Activated naive CD4-positive, alpha-beta T cell treated with anti-CD3 and anti-CD28 coated beads, Interleukin-2, amount 50 U/mL, for 24 hours (primary cell): ENCODE data around the gene PTPRG.

Source experiments
- H3K27ac Mint-ChIP-seq: one replicate; pipeline ENCODE4 v1.8.0; 2021; ENCODE audit warnings: mild to moderate bottlenecking, mixed read lengths
- H3K27me3 Mint-ChIP-seq: one replicate; pipeline ENCODE4 v1.8.0; 2021; ENCODE audit warnings: mixed read lengths
- H3K36me3 Mint-ChIP-seq: one replicate; pipeline ENCODE4 v1.8.0; 2021; ENCODE audit warnings: mixed read lengths
- H3K4me1 Mint-ChIP-seq: one replicate; pipeline ENCODE4 v1.8.0; 2021; ENCODE audit warnings: mixed read lengths
- H3K4me3 Mint-ChIP-seq: one replicate; pipeline ENCODE4 v1.8.0; 2021; ENCODE audit warnings: mild to moderate bottlenecking, mixed read lengths
- H3K9me3 Mint-ChIP-seq: one replicate; pipeline ENCODE4 v1.8.0; 2021; ENCODE audit warnings: mixed read lengths

The PTPRG gene

DNA sequence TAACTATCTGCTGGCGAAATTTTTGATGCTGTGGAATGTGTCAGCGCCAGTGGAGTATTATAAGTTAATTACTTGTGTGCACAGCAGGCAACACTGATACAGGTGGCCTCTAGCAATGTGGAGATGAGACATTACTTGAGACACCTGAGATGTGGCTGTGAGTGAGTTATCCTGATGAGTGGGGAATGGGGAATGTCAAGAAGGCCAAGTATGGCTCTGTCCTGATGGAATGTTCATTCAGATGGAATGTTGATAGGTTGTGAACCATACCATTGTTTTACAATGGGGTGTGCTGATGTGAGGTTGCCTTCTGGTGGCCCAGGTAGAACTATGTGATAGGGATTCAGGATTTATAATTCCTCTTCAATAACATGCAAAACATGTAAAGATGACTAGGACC is 404.8 kb downstream of the PTPRG start:
- peaks cover 1% of the 10 kb centered on the region for H3K27me3 Mint-ChIP-seq
- H3K4me3 Mint-ChIP-seq: no peak overlapping the region
- no peaks in the 10 kb centered on the region for H3K4me1 Mint-ChIP-seq
- H3K9me3 Mint-ChIP-seq: no peaks in the 10 kb centered on the region
- no peak overlapping the region for H3K27ac Mint-ChIP-seq
- H3K36me3 Mint-ChIP-seq: no peaks in the 10 kb centered on the region

DNA sequence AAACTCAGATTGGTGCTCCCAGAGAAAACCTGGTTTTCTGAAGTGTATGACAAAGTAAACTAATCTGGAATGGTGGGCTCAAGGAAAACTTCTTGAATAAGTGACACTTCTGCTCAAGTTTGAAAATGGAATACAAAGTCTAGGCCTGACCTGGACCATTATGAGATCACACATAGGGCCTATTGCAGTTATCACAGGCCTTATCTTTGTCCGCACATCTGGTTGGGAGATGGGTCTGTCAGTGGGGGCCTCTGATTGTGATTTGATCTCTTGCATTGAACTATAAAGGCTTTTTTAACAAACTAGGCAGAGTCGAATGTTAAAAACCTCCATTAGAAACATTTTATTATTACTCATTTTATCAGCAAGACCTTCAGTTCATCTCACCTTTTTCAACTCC is 405.6 kb downstream of the PTPRG start:
- no peaks in the 10 kb centered on the region for H3K36me3 Mint-ChIP-seq
- no peak overlapping the region for H3K4me3 Mint-ChIP-seq
- H3K27ac Mint-ChIP-seq: no peak overlapping the region

GRCh38 chr3:61967937-61968336 is 406.6 kb downstream of the PTPRG start:
- Mint-ChIP-seq H3K9me3 (no peaks in the 10 kb centered on the region), H3K4me1 (no peaks in the 10 kb centered on the region), H3K27me3 (peaks cover 1% of the 10 kb centered on the region), H3K27ac (no peak overlapping the region), H3K36me3 (no peaks in the 10 kb centered on the region), H3K4me3 (no peak overlapping the region)

More for the DNA sequence above, 405.6 kb downstream of the PTPRG start:
- H3K27me3 Mint-ChIP-seq: peaks cover 1% of the 10 kb centered on the region
- no peaks in the 10 kb centered on the region for H3K4me1 Mint-ChIP-seq
- no peaks in the 10 kb centered on the region for H3K9me3 Mint-ChIP-seq

- Mint-ChIP-seq H3K27me3 (peaks cover 2% of the 10 kb centered on the region), H3K4me3 (no peak overlapping the region), H3K9me3 (no peaks in the 10 kb centered on the region), H3K36me3 (no peaks in the 10 kb centered on the region), H3K4me1 (no peaks in the 10 kb centered on the region), H3K27ac (no peak overlapping the region)
Measured at GRCh38 chr3:61974662-61975061, 413.3 kb downstream of the PTPRG start.

GRCh38 chr3:61975199-61975598 is 413.8 kb downstream of the PTPRG start:
- H3K36me3 Mint-ChIP-seq: no peaks in the 10 kb centered on the region
- no peaks in the 10 kb centered on the region for H3K4me1 Mint-ChIP-seq
- H3K4me3 Mint-ChIP-seq: no peak overlapping the region
- no peak overlapping the region for H3K27ac Mint-ChIP-seq
- peaks cover 2% of the 10 kb centered on the region for H3K27me3 Mint-ChIP-seq
- no peaks in the 10 kb centered on the region for H3K9me3 Mint-ChIP-seq

- H3K27ac Mint-ChIP-seq: no peak overlapping the region
- no peaks in the 10 kb centered on the region for H3K9me3 Mint-ChIP-seq
- H3K36me3 Mint-ChIP-seq: no peaks in the 10 kb centered on the region
- H3K4me1 Mint-ChIP-seq: no peaks in the 10 kb centered on the region
- no peak overlapping the region for H3K4me3 Mint-ChIP-seq
- H3K27me3 Mint-ChIP-seq: peaks cover 2% of the 10 kb centered on the region
Measured at GRCh38 chr3:61975936-61976335, 414.6 kb downstream of the PTPRG start.

DNA sequence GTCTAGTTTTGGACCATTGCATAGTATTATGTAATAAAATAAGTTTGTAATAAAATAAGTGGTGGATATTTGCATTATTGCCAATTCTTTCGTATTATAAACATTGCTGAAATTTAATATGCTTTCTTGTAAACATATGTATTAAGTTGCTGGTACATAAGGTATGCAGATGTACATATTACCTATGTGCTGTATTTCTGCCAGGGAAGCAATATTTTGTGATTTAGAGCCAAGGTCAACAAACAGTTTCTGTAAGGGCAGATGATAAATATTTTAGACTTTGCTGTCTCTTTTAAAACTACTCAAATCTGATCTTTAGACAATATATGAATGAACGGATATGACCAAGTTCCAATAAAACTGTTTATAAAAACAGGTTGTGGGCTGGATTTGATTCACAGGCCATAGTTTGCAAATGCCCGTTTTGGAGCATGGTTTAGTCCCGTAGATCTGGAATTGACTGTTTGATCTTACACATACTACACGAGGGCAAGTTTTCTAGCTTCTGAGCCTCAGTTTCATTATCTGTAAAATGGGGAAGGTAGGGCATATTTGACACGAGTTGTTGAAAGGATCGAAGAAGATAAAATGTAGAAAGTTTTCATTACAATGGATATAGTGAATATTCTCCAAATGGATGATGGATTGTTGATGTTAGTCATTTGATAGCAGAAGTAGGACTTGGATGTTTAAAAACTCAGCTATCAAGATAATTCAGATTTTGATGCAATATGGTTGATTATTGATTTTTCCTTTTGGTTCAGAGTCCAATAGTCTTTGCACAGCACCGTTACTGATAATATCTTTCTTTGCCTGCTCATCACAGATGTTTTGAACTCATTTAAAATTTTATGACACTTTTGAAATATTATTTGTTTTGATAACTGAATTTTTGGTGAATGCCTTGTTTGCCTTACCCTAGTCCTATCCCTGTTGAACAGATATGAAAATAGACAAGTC is 417.4 kb downstream of the PTPRG start:
- Mint-ChIP-seq H3K27ac (no peak overlapping the region), H3K9me3 (no peaks in the 10 kb centered on the region), H3K4me1 (no peaks in the 10 kb centered on the region), H3K27me3 (peaks cover 2% of the 10 kb centered on the region), H3K4me3 (no peak overlapping the region), H3K36me3 (no peaks in the 10 kb centered on the region)

GRCh38 chr3:61979638-61980037 is 418.3 kb downstream of the PTPRG start:
- H3K9me3 Mint-ChIP-seq: no peaks in the 10 kb centered on the region
- H3K27ac Mint-ChIP-seq: no peak overlapping the region
- H3K27me3 Mint-ChIP-seq: peaks cover 2% of the 10 kb centered on the region
- H3K36me3 Mint-ChIP-seq: no peaks in the 10 kb centered on the region
- no peak overlapping the region for H3K4me3 Mint-ChIP-seq
- H3K4me1 Mint-ChIP-seq: no peaks in the 10 kb centered on the region

- Mint-ChIP-seq H3K9me3 (no peaks in the 10 kb centered on the region), H3K27ac (no peak overlapping the region), H3K4me3 (no peak overlapping the region), H3K27me3 (peaks cover 2% of the 10 kb centered on the region), H3K4me1 (no peaks in the 10 kb centered on the region), H3K36me3 (no peaks in the 10 kb centered on the region)
Measured at GRCh38 chr3:61980041-61980440, 418.7 kb downstream of the PTPRG start.

GRCh38 chr3:61981060-61981459 is 419.7 kb downstream of the PTPRG start:
- peaks cover 2% of the 10 kb centered on the region for H3K27me3 Mint-ChIP-seq
- no peaks in the 10 kb centered on the region for H3K9me3 Mint-ChIP-seq
- H3K4me3 Mint-ChIP-seq: no peak overlapping the region
- H3K27ac Mint-ChIP-seq: no peak overlapping the region
- H3K36me3 Mint-ChIP-seq: no peaks in the 10 kb centered on the region
- no peaks in the 10 kb centered on the region for H3K4me1 Mint-ChIP-seq

DNA sequence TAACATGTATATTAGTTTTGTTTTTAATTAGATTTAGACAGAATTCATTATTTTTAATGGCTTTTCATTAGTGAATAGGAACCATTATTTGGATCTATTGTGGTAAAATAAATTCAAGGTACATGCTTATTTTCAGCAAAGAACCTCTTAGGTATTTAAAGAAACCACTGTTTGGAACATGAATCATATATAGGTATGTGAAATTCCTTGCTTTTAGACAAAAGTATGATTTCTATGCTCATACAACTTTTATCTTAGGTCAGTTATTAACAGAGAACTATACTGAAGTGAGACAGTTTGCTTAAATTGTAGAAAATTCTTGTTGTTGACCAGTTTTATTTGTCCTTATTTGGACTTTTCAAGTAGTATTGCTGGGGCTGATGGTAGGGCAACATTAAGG is 422.1 kb downstream of the PTPRG start:
- Mint-ChIP-seq H3K9me3 (no peaks in the 10 kb centered on the region), H3K4me3 (no peak overlapping the region), H3K4me1 (no peaks in the 10 kb centered on the region), H3K36me3 (no peaks in the 10 kb centered on the region), H3K27ac (no peak overlapping the region), H3K27me3 (peaks cover 2% of the 10 kb centered on the region)

DNA sequence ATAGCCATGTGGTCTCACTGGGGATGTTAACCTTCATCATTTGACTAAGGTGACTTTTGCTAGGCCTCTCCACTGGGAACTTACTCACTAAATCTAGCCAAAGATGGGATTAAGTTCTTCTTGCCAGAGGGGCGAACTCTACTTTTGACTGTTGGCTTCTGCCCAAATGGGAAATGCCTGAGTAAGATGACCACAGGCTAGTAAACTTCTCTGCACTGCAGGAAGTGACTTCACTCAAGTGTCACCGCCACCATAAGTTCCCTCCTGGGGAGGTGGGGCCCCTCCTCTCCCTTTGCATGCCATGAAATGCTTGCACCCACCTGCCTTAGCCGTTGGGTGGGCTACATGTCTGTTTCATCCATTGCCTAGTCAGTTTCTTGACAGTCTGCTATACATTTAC is 423.6 kb downstream of the PTPRG start:
- no peaks in the 10 kb centered on the region for H3K9me3 Mint-ChIP-seq
- H3K4me3 Mint-ChIP-seq: no peak overlapping the region
- no peaks in the 10 kb centered on the region for H3K27me3 Mint-ChIP-seq
- no peak overlapping the region for H3K27ac Mint-ChIP-seq
- no peaks in the 10 kb centered on the region for H3K4me1 Mint-ChIP-seq
- no peaks in the 10 kb centered on the region for H3K36me3 Mint-ChIP-seq

- H3K27me3 Mint-ChIP-seq: no peaks in the 10 kb centered on the region
- no peaks in the 10 kb centered on the region for H3K4me1 Mint-ChIP-seq
- H3K9me3 Mint-ChIP-seq: no peaks in the 10 kb centered on the region
Measured at GRCh38 chr3:61986473-61986872, 425.1 kb downstream of the PTPRG start.

GRCh38 chr3:61989681-61990080 is 428.3 kb downstream of the PTPRG start:
- H3K27ac Mint-ChIP-seq: no peak overlapping the region
- H3K36me3 Mint-ChIP-seq: no peaks in the 10 kb centered on the region
- no peaks in the 10 kb centered on the region for H3K27me3 Mint-ChIP-seq
- no peaks in the 10 kb centered on the region for H3K4me1 Mint-ChIP-seq
- H3K4me3 Mint-ChIP-seq: no peak overlapping the region
- no peaks in the 10 kb centered on the region for H3K9me3 Mint-ChIP-seq

More at GRCh38 chr3:61986473-61986872, 425.1 kb downstream of the PTPRG start:
- Mint-ChIP-seq H3K27ac (no peak overlapping the region), H3K36me3 (no peaks in the 10 kb centered on the region), H3K4me3 (no peak overlapping the region)

GRCh38 chr3:61990327-61991027 is 429.1 kb downstream of the PTPRG start:
- H3K9me3 Mint-ChIP-seq: no peaks in the 10 kb centered on the region
- H3K4me1 Mint-ChIP-seq: no peaks in the 10 kb centered on the region
- no peak overlapping the region for H3K27ac Mint-ChIP-seq

GRCh38 chr3:61991706-61992105 is 430.3 kb downstream of the PTPRG start:
- Mint-ChIP-seq H3K4me3 (no peak overlapping the region), H3K4me1 (no peaks in the 10 kb centered on the region), H3K27ac (no peak overlapping the region), H3K36me3 (no peaks in the 10 kb centered on the region), H3K27me3 (peaks cover 1% of the 10 kb centered on the region), H3K9me3 (no peaks in the 10 kb centered on the region)

More at GRCh38 chr3:61990327-61991027, 429.1 kb downstream of the PTPRG start:
- Mint-ChIP-seq H3K27me3 (no peaks in the 10 kb centered on the region), H3K4me3 (no peak overlapping the region), H3K36me3 (no peaks in the 10 kb centered on the region)
